ENCODE measurements around the gene UBE2M.

DNA sequence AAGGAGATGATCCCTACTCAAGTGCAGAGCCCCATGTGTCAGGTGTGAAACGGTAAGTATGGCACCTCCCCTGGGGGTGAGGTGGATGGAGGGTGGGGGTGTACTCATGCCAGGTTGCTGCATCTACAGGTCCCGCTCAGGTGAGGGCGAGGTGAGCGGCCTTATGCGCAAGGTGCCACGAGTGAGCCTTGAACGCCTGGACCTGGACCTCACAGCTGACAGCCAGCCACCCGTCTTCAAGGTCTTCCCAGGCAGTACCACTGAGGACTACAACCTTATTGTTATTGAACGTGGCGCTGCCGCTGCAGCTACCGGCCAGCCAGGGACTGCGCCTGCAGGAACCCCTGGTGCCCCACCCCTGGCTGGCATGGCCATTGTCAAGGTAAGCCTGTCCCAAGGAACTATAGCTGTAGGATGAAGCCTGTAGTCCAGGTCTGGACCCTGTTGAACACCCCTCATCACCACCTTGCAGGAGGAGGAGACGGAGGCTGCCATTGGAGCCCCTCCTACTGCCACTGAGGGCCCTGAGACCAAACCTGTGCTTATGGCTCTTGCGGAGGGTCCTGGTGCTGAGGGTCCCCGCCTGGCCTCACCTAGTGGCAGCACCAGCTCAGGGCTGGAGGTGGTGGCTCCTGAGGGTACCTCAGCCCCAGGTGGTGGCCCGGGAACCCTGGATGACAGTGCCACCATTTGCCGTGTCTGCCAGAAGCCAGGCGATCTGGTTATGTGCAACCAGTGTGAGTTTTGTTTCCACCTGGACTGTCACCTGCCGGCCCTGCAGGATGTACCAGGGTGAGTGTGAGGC is 9.3 kb downstream of the UBE2M start:
- TF ChIP-seq, protein P1, sequence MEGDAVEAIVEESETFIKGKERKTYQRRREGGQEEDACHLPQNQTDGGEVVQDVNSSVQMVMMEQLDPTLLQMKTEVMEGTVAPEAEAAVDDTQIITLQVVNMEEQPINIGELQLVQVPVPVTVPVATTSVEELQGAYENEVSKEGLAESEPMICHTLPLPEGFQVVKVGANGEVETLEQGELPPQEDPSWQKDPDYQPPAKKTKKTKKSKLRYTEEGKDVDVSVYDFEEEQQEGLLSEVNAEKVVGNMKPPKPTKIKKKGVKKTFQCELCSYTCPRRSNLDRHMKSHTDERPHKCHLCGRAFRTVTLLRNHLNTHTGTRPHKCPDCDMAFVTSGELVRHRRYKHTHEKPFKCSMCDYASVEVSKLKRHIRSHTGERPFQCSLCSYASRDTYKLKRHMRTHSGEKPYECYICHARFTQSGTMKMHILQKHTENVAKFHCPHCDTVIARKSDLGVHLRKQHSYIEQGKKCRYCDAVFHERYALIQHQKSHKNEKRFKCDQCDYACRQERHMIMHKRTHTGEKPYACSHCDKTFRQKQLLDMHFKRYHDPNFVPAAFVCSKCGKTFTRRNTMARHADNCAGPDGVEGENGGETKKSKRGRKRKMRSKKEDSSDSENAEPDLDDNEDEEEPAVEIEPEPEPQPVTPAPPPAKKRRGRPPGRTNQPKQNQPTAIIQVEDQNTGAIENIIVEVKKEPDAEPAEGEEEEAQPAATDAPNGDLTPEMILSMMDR (IDR thresholded peaks at IDR 0.05; ENCODE audit: borderline replicate concordance, extremely low read depth, low read length, poor library complexity, severe bottlenecking), result no peak
- TF ChIP-seq EZH2 (IDR thresholded peaks at IDR 0.05; ENCODE audit: borderline replicate concordance, low read depth, low read length, severe bottlenecking), result no peak

All from DND-41 (cell line).